HL-60 (cell line): ENCODE results near the gene RAB1A.

ENCODE experiments used
- DNase-seq, 2 experiments: peaks; one replicate each; pipeline ENCODE4 v3.0.0-alpha.2; 2010 to 2020; ENCODE audit warnings: low read depth in 1 of 2, low spot score in 1 of 2
- H3K27ac ChIP-seq: fragments of 250-450 bp; sonication (Bioruptor Pico); replicated peaks from 2 replicates; pipeline ENCODE4 v1.5.1; 2020; ENCODE audit warnings: mild to moderate bottlenecking, moderate library complexity
- H3K27me3 ChIP-seq: fragments of 250-450 bp; sonication (Bioruptor Pico); 2 replicates; pipeline ENCODE4 v1.5.1; 2021; ENCODE audit warnings: mild to moderate bottlenecking, moderate library complexity; ENCODE audit not compliant: insufficient read depth, poor library complexity, severe bottlenecking
- H3K4me3 ChIP-seq: replicated peaks from 2 replicates; pipeline ENCODE4 v1.5.1; 2011; ENCODE audit warnings: mild to moderate bottlenecking, control low read depth, low read length; ENCODE audit not compliant: insufficient read depth
- GABPA ChIP-seq: IDR thresholded peaks from 2 replicates; pipeline ENCODE4 v1.6.1; 2012; ENCODE audit warnings: low read depth
- POLR2AphosphoS5 ChIP-seq: IDR thresholded peaks from 2 replicates; pipeline ENCODE4 v1.6.1; 2012; ENCODE audit warnings: low read depth
- SPI1 ChIP-seq: IDR thresholded peaks from 2 replicates; pipeline ENCODE4 v1.6.1; 2012; ENCODE audit warnings: low read depth, mild to moderate bottlenecking, borderline replicate concordance
- TF ChIP-seq, protein P1 (sequence below): IDR thresholded peaks from 2 replicates; pipeline ENCODE4 v1.6.1; 2012; ENCODE audit warnings: low read depth; ENCODE audit not compliant: insufficient replicate concordance
- TF ChIP-seq, protein P2 (sequence below): IDR thresholded peaks from one replicate; pipeline ENCODE4 v1.5.1; 2011; ENCODE audit warnings: low read length, control low read depth, inconsistent platforms; ENCODE audit not compliant: insufficient read depth

The RAB1A gene

DNA sequence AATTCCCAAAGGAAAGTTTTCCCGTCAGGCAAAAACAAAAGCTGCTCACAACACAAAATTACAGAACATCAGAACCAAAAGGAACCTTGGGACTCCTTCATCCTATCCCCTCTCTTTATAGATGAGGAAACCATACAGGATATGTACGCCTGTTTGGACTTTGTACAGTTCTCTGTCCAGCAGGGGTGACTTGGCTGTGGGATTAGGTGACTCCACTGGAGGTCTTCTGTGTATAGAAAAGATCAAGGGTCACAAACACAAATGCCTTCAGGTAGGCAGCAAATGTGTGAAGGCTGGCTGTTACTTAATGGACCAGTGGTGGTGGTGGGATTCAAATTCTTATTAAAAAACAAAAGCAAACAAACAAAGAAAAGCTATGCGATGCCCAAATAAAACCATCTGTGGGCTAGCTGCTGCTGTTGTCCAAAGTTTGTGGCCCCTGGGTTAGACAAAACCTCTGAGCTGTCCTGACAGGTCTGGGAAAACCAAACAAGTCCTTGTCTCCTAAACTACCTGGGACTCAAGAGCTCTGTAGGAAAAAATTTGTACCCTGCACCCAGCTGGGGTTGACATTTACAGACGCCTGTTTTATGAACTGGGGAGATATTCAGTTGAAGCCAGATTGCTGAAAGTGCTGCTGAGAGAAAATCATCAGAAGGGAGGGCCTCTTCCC, 75.0 kb downstream of the RAB1A start:
- H3K27me3 ChIP-seq, result no peaks in the 10 kb centered on the region
- no peak for DNase-seq
- TF ChIP-seq, protein P1, sequence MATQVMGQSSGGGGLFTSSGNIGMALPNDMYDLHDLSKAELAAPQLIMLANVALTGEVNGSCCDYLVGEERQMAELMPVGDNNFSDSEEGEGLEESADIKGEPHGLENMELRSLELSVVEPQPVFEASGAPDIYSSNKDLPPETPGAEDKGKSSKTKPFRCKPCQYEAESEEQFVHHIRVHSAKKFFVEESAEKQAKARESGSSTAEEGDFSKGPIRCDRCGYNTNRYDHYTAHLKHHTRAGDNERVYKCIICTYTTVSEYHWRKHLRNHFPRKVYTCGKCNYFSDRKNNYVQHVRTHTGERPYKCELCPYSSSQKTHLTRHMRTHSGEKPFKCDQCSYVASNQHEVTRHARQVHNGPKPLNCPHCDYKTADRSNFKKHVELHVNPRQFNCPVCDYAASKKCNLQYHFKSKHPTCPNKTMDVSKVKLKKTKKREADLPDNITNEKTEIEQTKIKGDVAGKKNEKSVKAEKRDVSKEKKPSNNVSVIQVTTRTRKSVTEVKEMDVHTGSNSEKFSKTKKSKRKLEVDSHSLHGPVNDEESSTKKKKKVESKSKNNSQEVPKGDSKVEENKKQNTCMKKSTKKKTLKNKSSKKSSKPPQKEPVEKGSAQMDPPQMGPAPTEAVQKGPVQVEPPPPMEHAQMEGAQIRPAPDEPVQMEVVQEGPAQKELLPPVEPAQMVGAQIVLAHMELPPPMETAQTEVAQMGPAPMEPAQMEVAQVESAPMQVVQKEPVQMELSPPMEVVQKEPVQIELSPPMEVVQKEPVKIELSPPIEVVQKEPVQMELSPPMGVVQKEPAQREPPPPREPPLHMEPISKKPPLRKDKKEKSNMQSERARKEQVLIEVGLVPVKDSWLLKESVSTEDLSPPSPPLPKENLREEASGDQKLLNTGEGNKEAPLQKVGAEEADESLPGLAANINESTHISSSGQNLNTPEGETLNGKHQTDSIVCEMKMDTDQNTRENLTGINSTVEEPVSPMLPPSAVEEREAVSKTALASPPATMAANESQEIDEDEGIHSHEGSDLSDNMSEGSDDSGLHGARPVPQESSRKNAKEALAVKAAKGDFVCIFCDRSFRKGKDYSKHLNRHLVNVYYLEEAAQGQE, result no peak
- TF ChIP-seq, protein P2, sequence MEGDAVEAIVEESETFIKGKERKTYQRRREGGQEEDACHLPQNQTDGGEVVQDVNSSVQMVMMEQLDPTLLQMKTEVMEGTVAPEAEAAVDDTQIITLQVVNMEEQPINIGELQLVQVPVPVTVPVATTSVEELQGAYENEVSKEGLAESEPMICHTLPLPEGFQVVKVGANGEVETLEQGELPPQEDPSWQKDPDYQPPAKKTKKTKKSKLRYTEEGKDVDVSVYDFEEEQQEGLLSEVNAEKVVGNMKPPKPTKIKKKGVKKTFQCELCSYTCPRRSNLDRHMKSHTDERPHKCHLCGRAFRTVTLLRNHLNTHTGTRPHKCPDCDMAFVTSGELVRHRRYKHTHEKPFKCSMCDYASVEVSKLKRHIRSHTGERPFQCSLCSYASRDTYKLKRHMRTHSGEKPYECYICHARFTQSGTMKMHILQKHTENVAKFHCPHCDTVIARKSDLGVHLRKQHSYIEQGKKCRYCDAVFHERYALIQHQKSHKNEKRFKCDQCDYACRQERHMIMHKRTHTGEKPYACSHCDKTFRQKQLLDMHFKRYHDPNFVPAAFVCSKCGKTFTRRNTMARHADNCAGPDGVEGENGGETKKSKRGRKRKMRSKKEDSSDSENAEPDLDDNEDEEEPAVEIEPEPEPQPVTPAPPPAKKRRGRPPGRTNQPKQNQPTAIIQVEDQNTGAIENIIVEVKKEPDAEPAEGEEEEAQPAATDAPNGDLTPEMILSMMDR, result no peak
- TF ChIP-seq POLR2AphosphoS5 (no peak), GABPA (no peak), SPI1 (no peak)
- no peak overlapping the region for H3K27ac ChIP-seq
- peak overlapping the region; percentile 48 for H3K4me3 ChIP-seq

DNA sequence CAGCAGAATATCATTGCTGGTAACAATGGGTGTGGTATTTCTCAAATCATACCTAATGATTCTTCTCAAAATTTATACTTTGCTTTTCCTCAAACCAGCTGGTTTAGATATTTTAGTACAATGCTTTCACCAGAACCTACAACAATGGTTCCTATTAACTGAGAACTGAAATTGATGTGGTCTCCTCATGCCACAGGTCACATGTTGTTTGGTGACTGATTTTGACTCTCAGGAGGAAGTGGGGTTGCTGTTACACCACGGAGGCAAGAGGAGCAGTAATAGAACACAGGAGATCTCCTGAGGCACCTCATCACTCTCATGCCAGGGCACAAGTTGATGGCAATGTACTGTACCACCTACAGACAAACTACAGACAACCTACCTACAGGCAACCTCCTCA, 76.7 kb downstream of the RAB1A start:
- TF ChIP-seq, protein P2, result no peak
- peak; percentile 85 for TF ChIP-seq SPI1
- no peak overlapping the region for H3K4me3 ChIP-seq
- peak in 1 of 2 experiments; percentile 83 for DNase-seq
- H3K27ac ChIP-seq, result no peak overlapping the region
- no peaks in the 10 kb centered on the region for H3K27me3 ChIP-seq

- Histone ChIP-seq H3K27ac (no peak overlapping the region), H3K27me3 (no peaks in the 10 kb centered on the region), H3K4me3 (no peak overlapping the region)
- no peak for DNase-seq
- TF ChIP-seq POLR2AphosphoS5 (no peak), GABPA (no peak), SPI1 (no peak)
- TF ChIP-seq, protein P1, result no peak
- TF ChIP-seq, protein P2, result no peak
Measured at GRCh38 chr2:65050931-65051330, 79.0 kb downstream of the RAB1A start.
